ENCODE results near the gene ARHGAP18. TPM values are rescaled to one million over a fixed set of nuclear protein-coding genes. Genes with fewer than 3 reads are reported as not detected.

Gene ARHGAP18
- 25.0 and 32.8 TPM in 2 replicates for polyA plus RNA-seq (2012; rRNA removed)
- polyA plus RNA-seq (2012; cell fraction: cytosol; rRNA removed): 38.9 and 45.2 TPM in 2 replicates
- polyA plus RNA-seq (2012; cell fraction: nucleus; rRNA removed): 10.2 and 20.0 TPM in 2 replicates

- no peaks in the 10 kb centered on the region for H3K9me2 ChIP-seq
- peak within 1 kb of the TSS; percentile 80 for H3K4me2 ChIP-seq
- H3K79me2 ChIP-seq (ENCODE audit: insufficient read depth): peaks cover 51% of the 10 kb centered on the region
- peaks cover 5% of the 10 kb centered on the region; the same call in 1 of the 2 replicates for H4K20me1 ChIP-seq (ENCODE audit: insufficient read depth)
- peaks cover 20% of the 10 kb centered on the region for H3F3A ChIP-seq (replicated peaks; ENCODE audit: insufficient read depth)
- H3K9me3 ChIP-seq: no peaks in the 10 kb centered on the region
- ChIA-PET POLR2A (no interaction called here), CTCF (no interaction called here)
- peak; percentile 35 for DNase-seq
- peak within 1 kb of the TSS; percentile 75 to 89; a peak in 3 of 4 replicates for H3K27ac ChIP-seq (ENCODE audit: low read depth in 2 of 2, low read length in 1 of 2)
- peak within 1 kb of the TSS; percentile 69; the same call in 1 of the 2 replicates for H2AFZ ChIP-seq (ENCODE audit: low read depth)
- H3K27me3 ChIP-seq (ENCODE audit: insufficient read depth): no peaks in the 10 kb centered on the region
- H3K36me3 ChIP-seq (replicated peaks in 1 of 2; ENCODE audit: control insufficient read depth in 1 of 2, insufficient read depth in 2 of 2, low read length in 1 of 2): peaks cover 14 to 22% of the 10 kb centered on the region in 2 experiments
- peak within 1 kb of the TSS; percentile 72 for H3K9ac ChIP-seq
- H3K4me1 ChIP-seq (ENCODE audit: control insufficient read depth in 1 of 2, insufficient read depth in 2 of 2, low read depth in 1 of 2, low read length in 1 of 2): 0 out of 4 replicates have a peak, but pooled peaks cover 0 to 6% of the 10 kb centered on the region in 2 experiments
- H3K4me3 ChIP-seq (ENCODE audit: low read depth in 2 of 2, low read length in 1 of 2): peak within 1 kb of the TSS; percentile 67 to 91
- WGBS (ENCODE audit: low lambda C conversion rate): 1% methylated on average over 16 of the region's 23 CpGs
- TF ChIP-seq EP300 (IDR thresholded peaks at IDR 0.05; ENCODE audit: borderline replicate concordance in 1 of 2, low read depth in 1 of 2, low read length in 1 of 2) (no peak), RFX5 (IDR thresholded peaks at IDR 0.05; ENCODE audit: low read length) (0 out of 2 replicates have a peak, but pooled peaks have one; percentile 11), NFIC (IDR thresholded peaks at IDR 0.05; ENCODE audit: borderline replicate concordance) (peak; percentile 23; the same call in 1 of the 2 replicates), NRF1 (IDR thresholded peaks at IDR 0.05; ENCODE audit: low read depth, low read length) (no peak), TAF1 (IDR thresholded peaks at IDR 0.05; ENCODE audit: borderline replicate concordance, low read depth, low read length) (peak; percentile 93), JUND (IDR thresholded peaks at IDR 0.05) (no peak), GATA2 (CRISPR knock-in tag; IDR thresholded peaks at IDR 0.05) (no peak), POLR2AphosphoS5 (IDR thresholded peaks at IDR 0.05; ENCODE audit: low read depth, low read length) (peak; percentile 94), ELF1 (IDR thresholded peaks at IDR 0.05) (no peak), RCOR1 (IDR thresholded peaks at IDR 0.05; ENCODE audit: low read length) (no peak), RXRA (IDR thresholded peaks at IDR 0.05; ENCODE audit: borderline replicate concordance, low read depth) (no peak), PBX3 (IDR thresholded peaks at IDR 0.05) (peak; percentile 53), CHD2 (IDR thresholded peaks at IDR 0.05; ENCODE audit: low read length, partially characterized antibody) (no peak), GABPA (IDR thresholded peaks at IDR 0.05; ENCODE audit: low read depth) (no peak), ZBTB33 (IDR thresholded peaks at IDR 0.05; ENCODE audit: borderline replicate concordance, low read depth) (0 out of 2 replicates have a peak, but pooled peaks have one; percentile 11), TEAD4 (IDR thresholded peaks at IDR 0.05; ENCODE audit: borderline replicate concordance, insufficient read depth) (no peak), CTCF (IDR thresholded peaks at IDR 0.05) (no peak), REST (IDR thresholded peaks at IDR 0.05; ENCODE audit: low read depth, low read length) (0 out of 2 replicates have a peak, but pooled peaks have one; percentile 58), MAX (IDR thresholded peaks at IDR 0.05; ENCODE audit: low read depth) (peak; percentile 74), TCF12 (IDR thresholded peaks at IDR 0.05) (peak; percentile 28; the same call in 1 of the 2 replicates), USF2 (IDR thresholded peaks at IDR 0.05; ENCODE audit: borderline replicate concordance, low read depth, low read length) (no peak), YY1 (IDR thresholded peaks at IDR 0.05; ENCODE audit: low read depth) (no peak)
Observed at GRCh38 chr6:129709769-129710449, at the start of gene ARHGAP18. ARHGAP18 (minus strand) TSS chr6:129710177; CDS start chr6:129710136, 41 bp downstream.

Measured in SK-N-SH (cell line).